NCI-H2227 (cell line): Measurements from ENCODE around the gene AZU1.
"Not testable (repeated sequence)": the region's sequence is repeated elsewhere in the genome, so short reads cannot be mapped to it uniquely, and the experiment has no call there.

ENCODE experiments used
- DNase-seq: peaks from one replicate; lab custom pipeline; 2025; ENCODE audit not compliant: unreplicated experiment; lab: John Stamatoyannopoulos, UW

The AZU1 gene

DNA sequence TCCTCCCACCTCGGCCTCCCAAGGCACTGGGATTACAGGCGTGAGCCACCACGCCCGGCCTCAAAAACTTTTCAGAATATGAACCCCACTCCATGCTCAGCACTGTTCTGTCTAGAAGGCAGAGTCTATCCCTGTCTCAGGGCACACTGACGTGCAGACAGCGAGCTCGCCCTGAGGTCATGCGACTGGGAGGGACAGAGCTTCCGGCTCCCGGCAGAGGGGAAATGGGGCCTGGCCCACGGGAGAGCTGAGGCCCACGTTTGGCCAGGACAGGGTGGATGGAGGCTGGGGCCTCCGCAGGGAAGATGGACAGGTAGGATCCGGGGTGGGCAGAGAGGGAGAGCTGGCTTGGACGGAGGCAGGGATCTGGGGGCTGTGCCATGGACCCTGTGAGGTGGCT lies 2.8 kb upstream of the AZU1 start:
- DNase-seq = no peak

DNA sequence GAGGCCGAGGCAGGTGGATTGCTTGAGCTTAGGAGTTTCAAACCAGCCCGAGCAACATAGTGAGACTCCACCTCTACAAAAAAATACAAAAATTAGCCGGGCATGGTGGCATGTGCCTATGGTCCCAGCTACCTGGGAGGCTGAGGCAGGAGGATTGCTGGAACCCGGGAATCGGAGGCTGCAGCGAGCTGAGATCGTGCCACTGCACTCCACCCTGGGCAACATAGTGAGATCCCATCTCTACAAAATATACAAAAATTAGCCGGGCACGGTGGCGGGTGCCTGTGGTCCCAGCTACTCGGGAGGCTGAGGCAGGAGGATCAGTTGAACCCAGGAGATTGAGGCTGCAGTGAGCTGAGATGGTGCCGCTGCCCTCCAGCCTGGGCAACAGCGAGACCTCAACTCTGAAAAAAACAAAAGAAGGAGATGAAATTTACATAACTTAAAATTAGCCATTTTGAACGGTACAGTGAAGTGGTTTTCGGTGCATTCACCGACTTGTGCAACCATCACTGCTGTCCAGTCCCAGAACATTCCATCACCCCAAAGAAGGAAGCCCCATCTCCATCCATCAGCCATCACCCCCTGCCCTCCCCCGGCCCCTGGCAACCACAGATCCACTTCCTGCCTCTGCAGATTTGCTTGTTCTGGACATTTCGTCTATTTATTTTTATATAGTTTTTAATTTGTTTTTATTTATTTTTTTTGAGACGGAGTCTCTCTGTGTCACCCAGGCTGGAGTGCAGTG lies 1.6 kb upstream of the AZU1 start:
- DNase-seq = no peak

DNA sequence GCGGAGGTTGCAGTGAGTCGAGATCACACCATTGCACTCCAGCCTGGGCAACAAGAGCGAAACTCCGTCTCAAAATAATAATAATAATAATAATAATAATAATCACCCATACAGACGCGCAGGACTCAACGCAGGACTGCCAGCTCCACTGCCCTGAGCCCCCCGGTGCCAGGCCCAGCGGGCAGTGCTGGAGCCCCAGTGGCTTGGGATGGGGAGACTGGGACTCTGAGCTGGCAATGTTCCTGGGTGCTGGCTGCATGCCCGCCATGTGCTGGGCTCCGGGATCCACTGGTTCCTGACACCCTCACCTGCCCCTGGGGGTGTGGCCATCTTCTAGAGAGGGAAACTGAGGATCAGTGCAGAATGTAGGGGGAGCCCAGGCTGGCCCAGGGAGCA lies 325 bp upstream of the AZU1 start:
- no peak for DNase-seq

DNA sequence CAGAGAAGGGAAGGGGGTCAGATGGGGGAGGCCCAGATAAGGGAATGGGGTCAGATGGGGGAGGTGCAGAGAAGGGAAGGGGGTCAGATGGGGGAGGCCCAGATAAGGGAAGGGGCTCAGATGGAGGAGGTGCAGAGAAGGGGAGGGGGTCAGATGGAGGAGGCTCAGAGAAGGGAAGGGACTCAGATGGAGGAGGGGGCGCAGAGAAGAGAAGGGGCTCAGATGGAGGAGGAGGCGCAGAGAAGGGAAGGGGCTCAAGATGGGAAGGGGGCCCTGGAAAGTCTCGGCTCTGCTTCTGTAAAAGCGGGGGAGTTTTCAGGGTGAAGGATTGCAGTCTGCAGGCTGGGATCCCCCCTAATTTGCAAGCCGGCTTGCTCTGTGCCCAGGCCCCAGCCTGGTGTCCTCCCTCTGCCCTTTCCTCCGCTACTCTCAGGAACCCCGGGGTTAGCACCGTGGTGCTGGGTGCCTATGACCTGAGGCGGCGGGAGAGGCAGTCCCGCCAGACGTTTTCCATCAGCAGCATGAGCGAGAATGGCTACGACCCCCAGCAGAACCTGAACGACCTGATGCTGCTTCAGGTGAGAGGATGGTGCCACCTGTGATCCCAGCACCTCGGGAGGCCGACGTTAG lies 1.6 kb downstream of the AZU1 start:
- DNase-seq = no peak

DNA sequence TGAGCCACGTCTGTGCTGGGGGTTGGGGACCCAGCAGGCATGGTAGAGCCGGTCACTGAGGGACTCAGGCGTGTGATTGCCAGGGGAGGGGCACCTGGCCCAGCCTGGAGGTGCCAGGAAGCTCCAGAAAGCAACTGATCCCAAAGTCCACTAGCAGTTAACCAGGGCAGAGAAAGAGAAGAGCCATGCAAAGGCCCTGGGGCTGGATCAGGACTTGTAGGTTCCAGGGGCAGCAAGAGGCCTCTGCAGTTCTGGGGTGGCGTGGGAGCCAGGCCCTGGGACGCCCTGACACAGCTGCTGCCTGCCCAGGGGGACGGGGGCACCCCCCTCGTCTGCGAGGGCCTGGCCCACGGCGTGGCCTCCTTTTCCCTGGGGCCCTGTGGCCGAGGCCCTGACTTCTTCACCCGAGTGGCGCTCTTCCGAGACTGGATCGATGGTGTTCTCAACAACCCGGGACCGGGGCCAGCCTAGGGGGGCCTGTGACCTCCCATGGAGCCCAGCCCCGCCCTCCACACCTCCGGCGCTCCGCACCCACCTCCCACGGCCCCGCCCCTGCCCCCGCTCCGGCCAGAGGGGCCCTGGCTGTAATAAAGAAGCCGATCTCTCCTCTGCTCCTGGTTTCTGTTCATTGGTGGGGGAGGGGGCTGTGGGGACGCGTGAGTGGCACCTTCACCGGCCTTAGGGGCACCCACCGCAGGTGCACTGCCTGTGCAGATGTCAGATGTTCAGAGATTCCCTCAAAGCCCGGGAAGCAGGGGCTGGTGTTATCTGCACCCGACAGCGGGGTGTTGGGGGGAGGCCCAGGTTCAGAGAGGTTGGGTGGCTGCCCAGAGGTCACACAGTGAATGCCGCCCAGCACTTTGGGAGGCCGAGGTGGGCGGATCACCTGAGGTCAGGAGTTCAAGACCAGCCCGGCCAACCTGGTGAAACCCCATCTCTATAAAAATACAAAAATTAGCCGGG lies 4.1 kb downstream of the AZU1 start:
- no peak for DNase-seq

DNA sequence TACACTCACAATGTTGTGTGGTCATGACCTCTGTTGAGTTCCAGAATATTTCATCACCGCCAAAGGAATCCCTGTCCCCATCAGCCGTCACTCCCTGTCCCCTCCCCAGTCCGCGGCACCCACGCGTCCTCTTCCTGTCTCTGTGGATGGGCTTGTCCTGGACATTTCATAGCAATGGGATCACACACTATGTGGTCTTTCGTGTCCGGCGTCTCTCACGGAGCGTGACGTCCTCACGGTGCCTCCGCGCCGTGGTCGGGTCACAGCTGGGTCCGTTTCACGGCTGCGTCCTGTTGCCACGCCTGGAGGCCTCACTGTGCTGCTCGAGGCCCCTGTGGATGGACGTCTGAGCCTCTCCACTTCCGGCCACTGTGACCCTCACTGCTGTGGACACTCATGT lies 6.6 kb downstream of the AZU1 start:
- no peak for DNase-seq

DNA sequence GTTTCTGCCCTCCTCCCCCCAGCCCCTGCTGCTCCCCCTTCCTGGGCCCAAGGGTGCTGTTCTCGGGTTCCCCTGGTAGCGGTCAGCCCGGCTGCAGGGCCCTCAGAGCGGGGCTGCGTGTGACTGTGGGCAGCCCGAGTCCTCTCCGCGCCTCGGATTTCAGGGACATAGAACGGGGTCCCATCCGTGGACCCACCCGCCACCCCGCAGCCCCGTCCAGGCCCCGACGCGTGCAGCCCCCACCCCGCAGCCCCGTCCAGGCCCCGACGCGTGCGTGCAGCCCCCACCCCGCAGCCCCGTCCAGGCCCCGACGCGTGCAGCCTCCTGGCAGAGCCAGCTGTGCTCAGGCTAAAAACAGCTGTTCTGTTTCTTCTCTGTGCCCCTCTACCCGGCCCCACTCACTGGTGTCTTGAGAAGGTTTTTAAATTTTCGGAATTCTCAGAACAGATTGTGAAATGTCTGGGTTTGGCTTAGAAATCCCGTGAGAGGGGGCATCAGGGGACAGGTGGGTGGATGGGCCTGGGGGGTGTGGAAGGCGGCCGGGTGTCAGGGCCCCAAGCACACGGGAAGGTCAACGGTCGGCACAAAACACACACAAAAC lies 7.7 kb downstream of the AZU1 start:
- no peak for DNase-seq

DNA sequence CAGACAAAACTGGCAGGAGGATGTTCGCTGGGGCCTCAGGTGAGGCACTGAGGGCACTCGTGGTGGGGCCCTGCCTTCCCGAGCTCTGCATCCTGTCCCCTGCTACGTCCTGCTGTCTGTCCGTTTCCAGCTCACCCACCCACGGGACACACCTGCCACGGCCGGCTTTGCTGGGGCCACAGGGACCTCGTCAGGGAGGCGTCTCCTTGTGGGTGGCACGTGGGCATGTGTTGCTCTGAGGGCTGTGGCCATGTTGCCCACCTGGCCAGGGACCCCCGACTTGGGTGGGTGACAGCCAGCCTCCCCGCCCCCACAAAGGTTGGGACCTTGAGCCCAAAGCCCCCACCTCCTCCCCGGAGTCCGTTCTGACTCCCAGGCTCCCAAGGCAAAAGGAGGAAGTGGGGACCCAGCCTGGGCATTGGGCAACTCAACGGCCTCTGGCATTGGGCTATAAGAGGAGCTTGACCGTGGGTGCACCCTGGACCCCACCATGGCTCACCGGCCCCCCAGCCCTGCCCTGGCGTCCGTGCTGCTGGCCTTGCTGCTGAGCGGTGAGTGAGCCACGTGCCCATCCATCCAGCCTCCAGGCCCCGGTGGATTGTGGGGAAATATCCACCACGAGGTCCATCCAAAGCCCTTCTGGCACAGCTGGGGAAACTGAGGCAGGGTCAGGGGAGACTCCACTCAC lies 13.0 kb downstream of the AZU1 start, which contains the start of gene PRTN3:
TSS of gene PRTN3 (plus strand) at position 481 of the 688 bp plus-strand sequence. CDS start at position 491, 10 bp downstream.
- no peak for DNase-seq

DNA sequence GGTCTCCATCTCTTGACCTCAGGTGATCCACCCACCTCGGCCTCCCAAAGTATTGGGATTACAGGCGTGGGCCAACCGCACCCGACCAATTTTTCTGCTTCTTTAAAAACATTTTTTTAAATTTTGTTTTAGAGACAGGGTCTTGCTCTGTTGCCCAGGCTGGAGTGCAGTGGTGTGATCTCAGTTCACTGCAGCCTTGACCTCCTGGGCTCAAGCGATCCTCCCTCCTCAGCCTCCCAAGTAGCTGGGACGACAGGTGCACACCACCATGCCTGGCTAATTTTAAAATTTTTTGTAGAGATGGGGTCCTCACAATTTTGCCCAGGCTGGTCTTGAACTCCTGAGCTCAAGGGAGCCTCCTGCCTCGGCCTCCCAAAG lies 15.2 kb downstream of the AZU1 start:
- DNase-seq = not testable (repeated sequence)

DNA sequence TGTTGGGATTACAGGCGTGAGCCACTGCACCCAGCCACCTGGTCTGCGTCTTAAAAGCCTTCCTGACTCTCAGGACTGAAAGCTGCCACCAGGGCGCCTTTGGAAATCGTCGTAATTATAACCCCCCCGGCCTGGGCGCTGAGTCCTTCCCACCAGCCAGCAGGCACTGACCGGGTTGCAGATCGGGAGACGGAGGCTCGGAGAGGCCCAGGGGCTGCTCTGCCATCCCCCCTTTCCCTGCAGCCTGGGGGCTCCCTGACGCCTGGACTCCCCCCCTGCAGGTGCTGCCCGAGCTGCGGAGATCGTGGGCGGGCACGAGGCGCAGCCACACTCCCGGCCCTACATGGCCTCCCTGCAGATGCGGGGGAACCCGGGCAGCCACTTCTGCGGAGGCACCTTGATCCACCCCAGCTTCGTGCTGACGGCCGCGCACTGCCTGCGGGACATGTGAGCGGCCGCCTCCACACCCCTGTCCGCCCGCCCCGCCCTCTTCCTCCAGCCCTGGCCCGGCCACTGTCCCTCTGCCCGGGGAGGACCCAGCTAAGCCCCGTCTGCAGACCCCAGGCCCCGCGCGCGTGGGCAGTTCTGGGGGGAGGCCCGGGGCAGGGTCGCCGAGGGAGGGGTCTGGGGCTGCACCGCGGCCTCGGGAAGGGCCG lies 15.7 kb downstream of the AZU1 start:
- peak; percentile 51 for DNase-seq

DNA sequence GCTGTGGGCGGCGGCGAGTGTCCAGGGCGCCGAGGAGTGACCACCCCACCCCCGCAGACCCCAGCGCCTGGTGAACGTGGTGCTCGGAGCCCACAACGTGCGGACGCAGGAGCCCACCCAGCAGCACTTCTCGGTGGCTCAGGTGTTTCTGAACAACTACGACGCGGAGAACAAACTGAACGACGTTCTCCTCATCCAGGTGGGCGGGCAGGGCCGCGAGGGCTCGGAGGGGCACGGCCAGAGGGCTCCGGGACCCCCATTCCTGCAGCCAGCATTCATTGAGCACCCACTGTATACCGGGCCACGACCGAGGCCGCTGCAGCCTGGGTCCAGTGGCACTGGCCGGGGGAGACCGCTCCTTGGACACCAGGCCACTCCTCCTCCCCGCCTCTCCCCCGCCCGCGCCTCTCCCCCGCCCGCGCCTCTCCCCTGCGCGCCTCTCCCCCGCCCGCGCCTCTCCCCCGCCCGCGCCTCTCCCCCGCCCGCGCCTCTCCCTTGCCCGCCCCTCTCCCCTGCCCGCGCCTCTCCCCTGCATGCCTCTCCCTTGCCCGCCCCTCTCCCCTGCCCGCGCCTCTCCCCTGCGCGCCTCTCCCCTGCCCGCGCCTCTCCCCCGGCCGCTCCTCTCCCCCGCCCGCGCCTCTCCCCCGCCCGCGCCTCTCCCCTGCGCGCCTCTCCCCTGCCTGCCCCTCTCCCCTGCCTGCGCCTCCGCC lies 16.4 kb downstream of the AZU1 start:
- no peak for DNase-seq

DNA sequence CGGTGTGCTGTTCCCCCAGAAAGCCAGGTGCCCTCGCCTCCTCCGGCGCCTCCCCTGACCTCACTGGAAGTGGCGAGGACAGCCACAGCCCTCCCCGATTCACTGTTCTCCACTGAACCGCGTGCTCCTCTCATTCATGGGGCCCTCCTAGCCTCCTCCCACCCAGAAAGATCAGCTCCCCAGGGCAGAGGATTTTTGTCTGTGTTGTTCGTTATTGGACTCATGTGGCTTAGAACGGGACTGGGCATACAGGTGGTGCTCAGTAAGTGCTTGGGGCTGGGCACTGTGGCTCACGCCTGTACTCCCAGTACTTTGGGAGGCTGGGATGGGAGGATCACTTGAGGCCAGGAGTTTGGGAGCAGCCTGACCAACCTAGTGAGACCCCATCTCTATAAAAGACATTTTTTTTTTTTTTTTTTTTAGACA lies 16.9 kb downstream of the AZU1 start:
- no peak for DNase-seq

DNA sequence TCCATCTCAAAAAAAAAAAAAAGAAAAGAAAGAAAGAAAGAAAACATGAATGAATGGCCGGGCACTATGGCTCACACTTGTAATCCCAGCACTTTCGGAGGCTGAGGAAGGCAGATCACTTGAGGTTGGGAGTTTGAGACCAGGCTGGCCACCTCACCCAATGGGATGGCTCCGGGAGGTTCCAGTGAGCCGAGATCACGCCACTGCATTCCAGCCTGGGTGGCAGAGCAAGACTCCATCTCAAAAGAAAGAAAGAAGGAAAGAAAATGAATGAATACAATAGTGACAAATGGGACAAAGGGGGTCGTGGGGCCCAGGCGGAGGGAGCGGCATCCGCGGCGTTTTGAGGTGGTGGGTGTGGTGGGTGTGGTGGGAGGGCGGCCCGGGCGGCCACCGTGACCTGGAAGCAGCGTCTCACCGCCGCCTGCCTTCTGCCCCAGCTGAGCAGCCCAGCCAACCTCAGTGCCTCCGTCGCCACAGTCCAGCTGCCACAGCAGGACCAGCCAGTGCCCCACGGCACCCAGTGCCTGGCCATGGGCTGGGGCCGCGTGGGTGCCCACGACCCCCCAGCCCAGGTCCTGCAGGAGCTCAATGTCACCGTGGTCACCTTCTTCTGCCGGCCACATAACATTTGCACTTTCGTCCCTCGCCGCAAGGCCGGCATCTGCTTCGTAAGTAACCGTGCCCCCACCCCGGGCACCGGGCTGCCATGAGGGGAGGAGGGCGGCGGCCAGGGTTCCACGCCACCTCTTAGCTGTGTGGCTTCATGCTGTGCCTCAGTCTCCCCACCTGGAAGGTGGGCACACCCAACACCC lies 18.3 kb downstream of the AZU1 start:
- DNase-seq = no peak

DNA sequence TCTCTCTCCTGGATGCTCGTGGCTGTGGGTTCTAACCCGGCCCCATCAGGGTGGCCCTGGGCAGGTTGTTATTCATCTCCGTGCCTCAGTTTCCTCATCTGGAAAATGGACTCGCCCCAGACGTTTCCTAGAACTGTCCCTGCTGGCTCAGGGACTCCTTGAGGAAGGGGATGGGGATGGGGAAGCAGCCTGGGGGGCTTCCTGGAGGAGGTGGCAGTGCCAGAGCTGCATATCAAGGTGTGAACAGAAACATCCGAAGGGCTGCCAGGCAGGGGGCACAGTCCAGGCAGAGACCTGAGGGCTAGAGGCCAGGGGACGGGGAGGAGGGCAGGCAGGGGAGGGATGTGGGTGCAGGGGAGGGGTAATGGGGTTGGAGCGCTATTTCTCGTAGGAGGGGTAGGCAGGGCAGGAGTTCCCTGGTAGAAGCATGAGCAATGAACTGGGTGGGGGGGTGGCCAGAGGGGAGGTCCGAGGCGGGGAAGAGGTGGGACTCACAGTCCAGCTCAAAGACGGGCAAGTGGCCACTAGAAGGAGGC lies 20.8 kb downstream of the AZU1 start:
- DNase-seq = no peak

DNA sequence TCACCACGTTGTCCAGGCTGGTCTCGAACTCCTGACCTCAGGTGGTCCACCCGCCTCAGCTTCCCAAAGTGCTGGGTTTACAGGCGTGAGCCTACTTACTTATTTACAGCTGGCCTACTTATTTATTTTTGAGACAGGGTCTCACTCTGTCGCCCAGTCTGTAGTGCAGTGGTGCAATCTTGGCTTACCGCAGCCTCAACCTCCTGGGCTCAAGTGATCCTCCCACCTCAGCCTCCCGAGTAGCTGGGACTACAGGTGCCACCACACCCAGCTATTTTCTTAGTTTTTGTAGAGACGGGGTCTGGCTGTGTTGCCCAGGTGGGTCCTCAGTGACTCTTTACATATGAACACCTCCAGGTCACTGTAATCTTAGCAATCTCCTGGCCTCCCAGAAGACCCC lies 21.6 kb downstream of the AZU1 start:
- DNase-seq = not testable (repeated sequence)

DNA sequence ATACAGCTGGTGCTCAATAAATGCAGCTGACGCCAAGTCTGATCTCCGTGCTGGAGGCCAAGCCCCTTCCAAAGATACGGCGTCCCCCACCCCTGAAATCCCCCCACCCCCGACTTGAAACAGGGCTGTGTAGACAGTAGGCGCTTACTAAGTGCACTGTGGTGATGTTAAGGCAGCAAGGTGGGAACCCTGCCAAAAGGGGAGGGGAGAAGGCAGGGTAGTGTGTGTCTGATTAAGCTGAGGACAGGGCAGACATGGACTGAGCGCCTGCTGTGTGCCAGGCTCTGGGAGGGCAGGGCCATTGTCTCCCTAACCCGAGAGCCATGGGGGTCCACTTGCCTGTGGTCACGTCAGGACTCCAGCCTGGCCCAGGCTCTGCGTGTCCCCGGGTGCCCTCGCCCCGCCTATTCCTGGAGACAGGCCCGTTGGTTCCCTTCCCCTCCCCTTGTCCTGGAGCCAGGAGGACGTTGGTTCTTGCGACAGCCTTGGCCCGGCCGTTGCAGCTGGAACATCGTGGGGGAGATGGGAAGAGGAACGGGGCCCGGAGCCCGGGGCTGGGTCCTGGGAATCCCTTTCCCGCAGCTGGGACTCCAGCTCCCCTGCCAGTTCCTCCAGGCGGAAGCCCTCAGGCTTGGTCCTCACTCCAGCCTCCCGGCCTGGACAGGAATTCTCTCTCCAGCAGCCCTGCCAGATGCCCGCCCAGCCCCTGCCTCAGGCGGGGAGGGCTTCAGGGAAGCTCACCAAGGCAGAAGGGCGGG lies 22.8 kb downstream of the AZU1 start:
- DNase-seq = peak; percentile 80

DNA sequence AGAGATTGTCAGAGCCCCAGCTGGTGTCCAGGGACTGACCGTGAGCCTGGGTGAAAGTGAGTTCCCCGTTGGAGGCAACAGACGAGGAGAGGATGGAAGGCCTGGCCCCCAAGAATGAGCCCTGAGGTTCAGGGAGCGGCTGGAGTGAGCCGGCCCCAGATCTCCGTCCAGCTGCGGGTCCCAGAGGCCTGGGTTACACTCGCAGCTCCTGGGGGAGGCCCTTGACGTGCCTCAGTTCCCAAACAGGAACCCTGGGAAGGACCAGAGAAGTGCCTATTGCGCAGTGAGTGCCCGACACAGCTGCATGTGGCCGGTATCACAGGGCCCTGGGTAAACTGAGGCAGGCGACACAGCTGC lies 23.3 kb downstream of the AZU1 start:
- DNase-seq = no peak
